ENCODE measurements around the gene ADAMTS12. TPM values are rescaled to one million over a fixed set of nuclear protein-coding genes. Genes with fewer than 3 reads are reported as not detected.
"Not testable (repeated sequence)": the region's sequence is repeated elsewhere in the genome, so short reads cannot be mapped to it uniquely, and the experiment has no call there.

ADAMTS12 gene
- total RNA-seq, 6 experiments from 2014 or later = 42.2 to 49.7 (median 47.2) TPM

- peaks cover 3% of the 10 kb centered on the region; the same call in 1 of the 2 replicates for H3K27me3 Mint-ChIP-seq (ENCODE audit: insufficient read depth)
- H3K9me3 Mint-ChIP-seq = no peaks in the 10 kb centered on the region
- no peak overlapping the region for H3K4me3 Mint-ChIP-seq
- H3K27ac Mint-ChIP-seq = no peak overlapping the region
- no peak for DNase-seq
- no peak for TF ChIP-seq CTCF (IDR thresholded peaks at IDR 0.05)
- peaks cover 7% of the 10 kb centered on the region for H3K4me1 Mint-ChIP-seq (ENCODE audit: low read depth)
- no peaks in the 10 kb centered on the region; the same call in 1 of the 2 replicates for H3K36me3 Mint-ChIP-seq (ENCODE audit: low read depth)
Observed at GRCh38 chr5:33927685-33928084, 35.9 kb upstream of the ADAMTS12 start.

- no peaks in the 10 kb centered on the region; the same call in 1 of the 2 replicates for H3K4me1 Mint-ChIP-seq (ENCODE audit: low read depth)
- H3K4me3 Mint-ChIP-seq = no peak overlapping the region
Observed at GRCh38 chr5:33925278-33925677, 33.5 kb upstream of the ADAMTS12 start.

DNA sequence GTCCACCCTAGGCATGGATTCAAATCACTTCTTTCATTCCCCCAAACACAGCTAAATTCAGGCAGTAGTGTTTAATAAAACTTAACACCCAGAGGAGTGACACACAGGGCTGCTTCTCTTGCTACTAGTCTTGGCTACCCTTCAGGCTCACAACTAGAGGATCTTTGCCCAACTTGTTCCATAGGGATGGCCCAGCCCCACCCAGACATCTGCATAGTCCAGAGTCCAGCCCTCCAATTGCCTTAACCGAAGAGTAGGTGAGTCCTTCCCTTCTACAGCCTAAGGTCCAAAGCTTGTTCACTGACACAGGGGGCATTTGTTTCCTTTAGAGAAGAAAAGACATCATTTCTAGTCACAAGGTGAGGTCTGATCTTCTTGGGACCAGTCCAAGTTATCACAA is 29.2 kb upstream of the ADAMTS12 start:
- H3K9me3 Mint-ChIP-seq = peaks cover 29% of the 10 kb centered on the region
- H3K4me3 Mint-ChIP-seq = no peak overlapping the region
- no peak for DNase-seq
- H3K27me3 Mint-ChIP-seq (ENCODE audit: insufficient read depth) = peaks cover 11% of the 10 kb centered on the region
- no peaks in the 10 kb centered on the region; the same call in 1 of the 2 replicates for H3K4me1 Mint-ChIP-seq (ENCODE audit: low read depth)
- no peak overlapping the region for H3K27ac Mint-ChIP-seq
- peaks cover 31% of the 10 kb centered on the region; the same call in 1 of the 2 replicates for H3K36me3 Mint-ChIP-seq (ENCODE audit: low read depth)
- TF ChIP-seq CTCF (IDR thresholded peaks at IDR 0.05) = no peak

More at GRCh38 chr5:33925278-33925677, 33.5 kb upstream of the ADAMTS12 start:
- DNase-seq = no peak
- TF ChIP-seq CTCF (IDR thresholded peaks at IDR 0.05) = no peak
- Mint-ChIP-seq H3K9me3 (no peaks in the 10 kb centered on the region), H3K27ac (no peak overlapping the region), H3K27me3 (ENCODE audit: insufficient read depth) (peaks cover 6% of the 10 kb centered on the region), H3K36me3 (ENCODE audit: low read depth) (no peaks in the 10 kb centered on the region)

- not testable (repeated sequence) for H3K4me3 Mint-ChIP-seq; DNase-seq; H3K27ac Mint-ChIP-seq; H3K4me1 Mint-ChIP-seq (ENCODE audit: low read depth)
- Mint-ChIP-seq H3K36me3 (ENCODE audit: low read depth) (peaks cover 40% of the 10 kb centered on the region), H3K9me3 (peaks cover 35% of the 10 kb centered on the region), H3K27me3 (ENCODE audit: insufficient read depth) (peaks cover 10% of the 10 kb centered on the region)
Observed at GRCh38 chr5:33914844-33915243, 23.1 kb upstream of the ADAMTS12 start.

DNA sequence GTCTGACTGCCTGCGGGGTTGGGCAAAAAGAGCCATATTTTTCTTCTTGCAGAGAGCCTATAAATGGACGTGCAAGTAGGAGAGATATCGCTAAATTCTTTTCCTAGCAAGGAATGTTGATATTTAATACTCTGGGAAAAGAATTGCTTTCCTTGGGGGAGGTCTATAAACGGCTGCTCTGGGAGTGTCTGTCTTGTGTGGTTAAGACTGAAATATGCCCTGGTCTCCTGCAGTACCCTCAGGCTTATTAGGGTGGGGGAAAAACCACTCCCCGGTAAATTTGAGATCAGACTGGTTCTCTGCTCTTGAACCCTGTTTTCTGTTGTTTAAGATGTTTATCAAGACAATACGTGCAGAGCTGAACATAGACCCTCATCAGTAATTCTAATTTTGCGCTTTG is 14.5 kb upstream of the ADAMTS12 start:
- not testable (repeated sequence) for DNase-seq; H3K4me1 Mint-ChIP-seq (ENCODE audit: low read depth); H3K4me3 Mint-ChIP-seq; H3K27me3 Mint-ChIP-seq (ENCODE audit: insufficient read depth); H3K27ac Mint-ChIP-seq
- peaks cover 30% of the 10 kb centered on the region for H3K9me3 Mint-ChIP-seq
- peaks cover 21% of the 10 kb centered on the region for H3K36me3 Mint-ChIP-seq (ENCODE audit: low read depth)

DNA sequence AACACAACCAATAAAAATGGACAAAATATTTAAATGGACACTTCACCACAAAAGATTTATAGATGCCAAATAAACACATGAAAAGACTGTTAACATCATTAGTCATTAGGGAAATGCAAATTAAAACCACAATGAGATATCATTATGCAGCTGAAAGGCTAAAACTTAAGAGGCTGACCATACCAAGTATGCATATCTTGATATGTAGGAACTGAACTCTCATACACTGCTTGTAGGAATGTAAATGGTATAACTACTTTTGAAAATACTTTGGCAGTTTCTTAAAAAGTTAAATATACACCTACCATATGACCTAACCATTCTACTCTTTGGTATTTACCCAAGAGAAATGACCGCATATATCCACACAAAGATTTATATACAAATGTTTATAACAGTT is 13.6 kb upstream of the ADAMTS12 start:
- no peak for TF ChIP-seq CTCF (IDR thresholded peaks at IDR 0.05)
- DNase-seq = no peak
- peaks cover 5% of the 10 kb centered on the region for H3K27me3 Mint-ChIP-seq (ENCODE audit: insufficient read depth)

DNA sequence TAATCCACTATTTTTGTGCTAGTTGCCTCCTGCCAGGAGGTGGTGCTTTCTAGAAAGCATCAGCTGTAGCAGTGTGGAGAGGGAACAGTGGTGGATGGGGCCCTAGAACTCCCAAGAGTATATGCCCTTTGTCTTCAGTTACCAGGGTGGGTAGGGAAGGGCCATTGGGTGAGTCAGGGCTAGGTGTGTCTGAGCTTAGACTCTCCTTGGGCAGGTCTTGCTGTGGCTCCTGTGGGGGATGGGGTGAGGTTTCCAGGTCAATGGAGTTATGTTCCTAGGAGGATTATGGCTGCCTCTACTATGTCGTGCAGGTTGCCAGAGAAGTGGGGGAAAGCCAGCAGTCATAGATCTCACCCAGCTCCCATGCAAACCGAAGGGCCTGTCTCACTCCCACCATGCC is 11.3 kb upstream of the ADAMTS12 start:
- Mint-ChIP-seq H3K4me3 (no peak overlapping the region), H3K4me1 (ENCODE audit: low read depth) (peaks cover 8% of the 10 kb centered on the region), H3K27ac (no peak overlapping the region), H3K27me3 (ENCODE audit: insufficient read depth) (no peaks in the 10 kb centered on the region; the same call in none of the 2 replicates), H3K9me3 (peaks cover 30% of the 10 kb centered on the region), H3K36me3 (ENCODE audit: low read depth) (peaks cover 21% of the 10 kb centered on the region)
- no peak for DNase-seq
- no peak for TF ChIP-seq CTCF (IDR thresholded peaks at IDR 0.05)

More for the DNA sequence above, 13.6 kb upstream of the ADAMTS12 start:
- H3K9me3 Mint-ChIP-seq = peaks cover 30% of the 10 kb centered on the region
- peaks cover 21% of the 10 kb centered on the region for H3K36me3 Mint-ChIP-seq (ENCODE audit: low read depth)
- no peak overlapping the region for H3K4me3 Mint-ChIP-seq
- no peak overlapping the region for H3K27ac Mint-ChIP-seq
- peaks cover 8% of the 10 kb centered on the region for H3K4me1 Mint-ChIP-seq (ENCODE audit: low read depth)
